HL-60 (cell line): Measurements from ENCODE around the gene SEC11C.
A peak's percentile ranks its signal among the peaks of the same experiment; 100 is the strongest.

Experiments used
- DNase-seq, 2 experiments: peaks; one replicate each; pipeline ENCODE4 v3.0.0-alpha.2; 2010 to 2020; ENCODE audit warnings: low read depth in 1 of 2, low spot score in 1 of 2
- H3K27ac ChIP-seq: fragments of 250-450 bp; sonication (Bioruptor Pico); replicated peaks from 2 replicates; pipeline ENCODE4 v1.5.1; 2020; ENCODE audit warnings: mild to moderate bottlenecking, moderate library complexity
- H3K27me3 ChIP-seq: fragments of 250-450 bp; sonication (Bioruptor Pico); 2 replicates; pipeline ENCODE4 v1.5.1; 2021; ENCODE audit warnings: mild to moderate bottlenecking, moderate library complexity; ENCODE audit not compliant: insufficient read depth, poor library complexity, severe bottlenecking
- H3K4me3 ChIP-seq: replicated peaks from 2 replicates; pipeline ENCODE4 v1.5.1; 2011; ENCODE audit warnings: mild to moderate bottlenecking, control low read depth, low read length; ENCODE audit not compliant: insufficient read depth
- CTCF ChIP-seq: IDR thresholded peaks from one replicate; pipeline ENCODE4 v1.5.1; 2011; ENCODE audit warnings: low read length, control low read depth, inconsistent platforms; ENCODE audit not compliant: insufficient read depth
- GABPA ChIP-seq: IDR thresholded peaks from 2 replicates; pipeline ENCODE4 v1.6.1; 2012; ENCODE audit warnings: low read depth
- POLR2AphosphoS5 ChIP-seq: IDR thresholded peaks from 2 replicates; pipeline ENCODE4 v1.6.1; 2012; ENCODE audit warnings: low read depth
- REST ChIP-seq: IDR thresholded peaks from 2 replicates; pipeline ENCODE4 v1.6.1; 2012; ENCODE audit warnings: low read depth; ENCODE audit not compliant: insufficient replicate concordance
- SPI1 ChIP-seq: IDR thresholded peaks from 2 replicates; pipeline ENCODE4 v1.6.1; 2012; ENCODE audit warnings: low read depth, mild to moderate bottlenecking, borderline replicate concordance

The SEC11C gene

DNA sequence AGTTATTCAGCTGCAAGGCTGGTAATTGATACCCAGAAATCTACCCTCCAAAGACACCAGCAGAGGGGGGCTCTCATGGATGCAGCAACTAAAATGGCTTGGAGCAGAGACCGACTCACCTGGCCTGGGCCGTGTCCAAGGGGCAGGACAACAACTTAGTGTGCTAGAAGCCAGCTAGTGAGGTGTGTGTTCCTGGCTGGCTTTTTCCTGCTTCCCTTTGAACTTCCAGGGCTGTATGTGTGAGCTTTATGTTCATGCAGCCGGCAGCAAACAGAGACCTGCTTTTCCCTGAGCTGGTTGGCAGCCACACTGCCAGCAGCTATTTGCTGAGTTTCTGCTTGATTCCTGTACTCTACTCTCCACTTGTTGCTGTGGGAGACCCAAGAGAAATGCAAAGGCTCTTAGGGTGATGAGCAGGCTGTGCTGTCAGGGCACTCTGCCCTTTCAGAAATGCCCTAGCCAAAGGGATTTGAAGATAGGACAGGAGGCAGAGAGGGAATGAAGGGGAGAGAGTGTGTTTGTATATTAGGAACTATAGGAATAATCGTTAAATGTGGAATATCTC is 56.6 kb downstream of the SEC11C start:
- Histone ChIP-seq H3K27ac (no peak overlapping the region), H3K27me3 (peaks cover 3% of the 10 kb centered on the region), H3K4me3 (no peak overlapping the region)
- TF ChIP-seq REST (no peak), POLR2AphosphoS5 (no peak), GABPA (no peak), CTCF (no peak), SPI1 (no peak)
- DNase-seq: no peak

GRCh38 chr18:59197636-59198035 is 58.0 kb downstream of the SEC11C start:
- peaks cover 8% of the 10 kb centered on the region for H3K27me3 ChIP-seq
- no peak overlapping the region for H3K27ac ChIP-seq
- no peak overlapping the region for H3K4me3 ChIP-seq
- DNase-seq: no peak
- no peak for TF ChIP-seq GABPA
- TF ChIP-seq CTCF: no peak
- TF ChIP-seq REST: no peak
- TF ChIP-seq POLR2AphosphoS5: no peak
- TF ChIP-seq SPI1: no peak

GRCh38 chr18:59198215-59198614 is 58.5 kb downstream of the SEC11C start:
- H3K27ac ChIP-seq: no peak overlapping the region
- no peak for DNase-seq
- H3K4me3 ChIP-seq: no peak overlapping the region
- peak; percentile 59; the same call in 1 of the 2 replicates for TF ChIP-seq SPI1
- no peak for TF ChIP-seq REST
- peaks cover 8% of the 10 kb centered on the region for H3K27me3 ChIP-seq
